Suppressor macrophage treated with lipopolysaccharide for 4 hours (primary cell): Measurements from ENCODE around the gene LAMA2.
A peak's percentile ranks its signal among the peaks of the same experiment; 100 is the strongest.

ENCODE experiments used
- DNase-seq: peaks from one replicate; pipeline ENCODE4 v3.0.0-alpha.2; 2020

The LAMA2 gene

GRCh38 chr6:129501740-129502660, 619.1 kb downstream of the LAMA2 start:
- DNase-seq, result no peak

- DNase-seq, result no peak
Measured at GRCh38 chr6:129504456-129504855, 621.5 kb downstream of the LAMA2 start.

- DNase-seq, result no peak
Measured at GRCh38 chr6:129507059-129507807, 624.3 kb downstream of the LAMA2 start.

- DNase-seq, result no peak
Measured at GRCh38 chr6:129507846-129508245, 624.9 kb downstream of the LAMA2 start.

- DNase-seq, result no peak
Measured at GRCh38 chr6:129508477-129509145, 625.7 kb downstream of the LAMA2 start.

- DNase-seq, result peak; percentile 53
Measured at GRCh38 chr6:129510950-129511349, 628.0 kb downstream of the LAMA2 start.

GRCh38 chr6:129513471-129513870, 630.5 kb downstream of the LAMA2 start:
- DNase-seq, result no peak

- DNase-seq, result no peak
Measured at GRCh38 chr6:129515004-129515403, 632.1 kb downstream of the LAMA2 start.

GRCh38 chr6:129516005-129516404, 633.1 kb downstream of the LAMA2 start:
- DNase-seq, result no peak

GRCh38 chr6:129516787-129517186, 633.8 kb downstream of the LAMA2 start:
- DNase-seq, result no peak

GRCh38 chr6:129517288-129517687, 634.4 kb downstream of the LAMA2 start:
- no peak for DNase-seq

GRCh38 chr6:129519750-129520149, 636.8 kb downstream of the LAMA2 start:
- DNase-seq, result no peak

GRCh38 chr6:129521946-129522345, 639.0 kb downstream of the LAMA2 start:
- no peak for DNase-seq

- DNase-seq, result no peak
Measured at GRCh38 chr6:129523816-129524215, 640.9 kb downstream of the LAMA2 start.

- no peak for DNase-seq
Measured at GRCh38 chr6:129525055-129525454, 642.1 kb downstream of the LAMA2 start.

GRCh38 chr6:129534926-129535325, 652.0 kb downstream of the LAMA2 start:
- no peak for DNase-seq

GRCh38 chr6:129536271-129536670, 653.3 kb downstream of the LAMA2 start:
- no peak for DNase-seq

- no peak for DNase-seq
Measured at GRCh38 chr6:129539032-129539431, 656.1 kb downstream of the LAMA2 start.

- no peak for DNase-seq
Measured at GRCh38 chr6:129542705-129543104, 659.8 kb downstream of the LAMA2 start.

- DNase-seq, result no peak
Measured at GRCh38 chr6:129543981-129544380, 661.0 kb downstream of the LAMA2 start.

GRCh38 chr6:129544892-129545612, 662.1 kb downstream of the LAMA2 start:
- no peak for DNase-seq

- DNase-seq, result no peak
Measured at GRCh38 chr6:129546702-129547101, 663.8 kb downstream of the LAMA2 start.

- no peak for DNase-seq
Measured at GRCh38 chr6:129551486-129551885, 668.5 kb downstream of the LAMA2 start.
